H9 (cell line): ENCODE results near the gene NEMP1. TPM values are rescaled to one million over a fixed set of nuclear protein-coding genes. Genes with fewer than 3 reads are reported as not detected.

Experiments
- DNase-seq: peaks from one replicate; pipeline ENCODE4 v3.0.0-alpha.2; 2017
- H2AFZ ChIP-seq: one replicate; pipeline ENCODE4 v1.6.1; 2013; ENCODE audit warnings: mild to moderate bottlenecking, low read length, control low read depth, moderate library complexity
- H2AK5ac ChIP-seq: 2 replicates; pipeline ENCODE4 v1.6.1; 2013; ENCODE audit warnings: low read length, control low read depth, mixed read lengths; ENCODE audit not compliant: insufficient read length
- H2BK120ac ChIP-seq: one replicate; pipeline ENCODE4 v1.6.1; 2013; ENCODE audit warnings: low read depth, mild to moderate bottlenecking, low read length, control low read depth, inconsistent platforms; ENCODE audit not compliant: poor library complexity, severe bottlenecking
- H2BK12ac ChIP-seq: 2 replicates; pipeline ENCODE4 v1.6.1; 2013; ENCODE audit warnings: low read length, control low read depth, mixed read lengths, low read depth; ENCODE audit not compliant: insufficient read length
- H2BK15ac ChIP-seq: 2 replicates; pipeline ENCODE4 v1.6.1; 2013; ENCODE audit warnings: low read depth, low read length, control low read depth
- H2BK20ac ChIP-seq: one replicate; pipeline ENCODE4 v1.6.1; 2013; ENCODE audit warnings: low read depth, mild to moderate bottlenecking, low read length, control low read depth, inconsistent platforms; ENCODE audit not compliant: poor library complexity, severe bottlenecking
- H2BK5ac ChIP-seq: 2 replicates; pipeline ENCODE4 v1.6.1; 2013; ENCODE audit warnings: low read length, control low read depth, mixed read lengths; ENCODE audit not compliant: insufficient read length
- H3K14ac ChIP-seq: 2 replicates; pipeline ENCODE4 v1.6.1; 2013; ENCODE audit warnings: low read length, control low read depth; ENCODE audit not compliant: insufficient read depth
- H3K18ac ChIP-seq: 2 replicates; pipeline ENCODE4 v1.6.1; 2013; ENCODE audit warnings: low read depth, mild to moderate bottlenecking, mixed read lengths, low read length, control low read depth; ENCODE audit not compliant: insufficient read length
- H3K23ac ChIP-seq: 2 replicates; pipeline ENCODE4 v1.6.1; 2013; ENCODE audit warnings: low read length, control low read depth, mixed read lengths, low read depth; ENCODE audit not compliant: insufficient read length
- H3K23me2 ChIP-seq: 2 replicates; pipeline ENCODE4 v1.6.1; 2013; ENCODE audit warnings: low read depth, mild to moderate bottlenecking, mixed read lengths, low read length, control low read depth; ENCODE audit not compliant: insufficient read length, poor library complexity, severe bottlenecking
- H3K27ac ChIP-seq: 2 replicates; pipeline ENCODE4 v1.5.1; 2013; ENCODE audit warnings: low read length, control low read depth, mixed read lengths, low read depth; ENCODE audit not compliant: insufficient read length
- H3K27me3 ChIP-seq: 2 replicates; pipeline ENCODE4 v1.6.1; 2013; ENCODE audit warnings: low read length, control low read depth, inconsistent platforms; ENCODE audit not compliant: insufficient read depth
- H3K4ac ChIP-seq: 2 replicates; pipeline ENCODE4 v1.6.1; 2013; ENCODE audit warnings: low read depth, mild to moderate bottlenecking, control low read depth, inconsistent platforms, low read length, moderate library complexity
- H3K4me1 ChIP-seq: 2 replicates; pipeline ENCODE4 v1.6.1; 2013; ENCODE audit warnings: low read length, control low read depth, inconsistent platforms; ENCODE audit not compliant: insufficient read depth
- H3K4me2 ChIP-seq: 2 replicates; pipeline ENCODE4 v1.6.1; 2013; ENCODE audit warnings: low read length, control low read depth, mixed read lengths; ENCODE audit not compliant: insufficient read length, insufficient read depth
- H3K56ac ChIP-seq: 2 replicates; pipeline ENCODE4 v1.6.1; 2013; ENCODE audit warnings: low read depth, mild to moderate bottlenecking, mixed read lengths, low read length, control low read depth; ENCODE audit not compliant: insufficient read length
- H3K79me1 ChIP-seq: 2 replicates; pipeline ENCODE4 v1.6.1; 2013; ENCODE audit warnings: low read depth, mild to moderate bottlenecking, moderate library complexity, low read length, control low read depth, inconsistent platforms; ENCODE audit not compliant: insufficient read depth, poor library complexity, severe bottlenecking
- H3K79me2 ChIP-seq: 2 replicates; pipeline ENCODE4 v1.6.1; 2013; ENCODE audit warnings: low read length, control low read depth, inconsistent platforms; ENCODE audit not compliant: insufficient read depth
- H3K9ac ChIP-seq: 2 replicates; pipeline ENCODE4 v1.6.1; 2013; ENCODE audit warnings: low read length, control low read depth, mixed read lengths; ENCODE audit not compliant: insufficient read length; ENCODE audit errors: extremely low read depth
- H3K9me3 ChIP-seq: one replicate; pipeline ENCODE4 v1.6.1; 2013; ENCODE audit warnings: low read depth, low read length, inconsistent platforms; ENCODE audit not compliant: control insufficient read depth
- H3T11ph ChIP-seq: one replicate; pipeline ENCODE4 v1.6.1; 2013; ENCODE audit warnings: mild to moderate bottlenecking, low read length, control low read depth, inconsistent platforms
- H4K20me1 ChIP-seq: one replicate; pipeline ENCODE4 v1.6.1; 2013; ENCODE audit not compliant: control insufficient read depth, insufficient read length, insufficient read depth
- H4K5ac ChIP-seq: 2 replicates; pipeline ENCODE4 v1.6.1; 2013; ENCODE audit warnings: low read depth, mild to moderate bottlenecking, mixed read lengths, low read length, control low read depth; ENCODE audit not compliant: insufficient read length
- H4K8ac ChIP-seq: replicated peaks from 2 replicates; pipeline ENCODE4 v1.6.1; 2013; ENCODE audit warnings: low read length, control low read depth, mixed read lengths, low read depth; ENCODE audit not compliant: insufficient read length
- H4K91ac ChIP-seq: 2 replicates; pipeline ENCODE4 v1.6.1; 2013; ENCODE audit warnings: low read depth, mild to moderate bottlenecking, moderate library complexity, mixed read lengths, low read length, control low read depth; ENCODE audit not compliant: insufficient read length
- H3K27ac Mint-ChIP-seq, 3 experiments: 2 replicates in 2 of 3; 3 replicates in 1 of 3; pipeline ENCODE4 v1.8.0; 2020 to 2021; ENCODE audit warnings: mixed read lengths in 3 of 3, mild to moderate bottlenecking in 1 of 3, moderate library complexity in 1 of 3
- H3K27me3 Mint-ChIP-seq: 2 replicates; pipeline ENCODE4 v1.8.0; 2021; ENCODE audit warnings: low read depth, mild to moderate bottlenecking, moderate library complexity, mixed read lengths
- H3K36me3 Mint-ChIP-seq, 3 experiments: 2 replicates in 2 of 3; 3 replicates in 1 of 3; pipeline ENCODE4 v1.8.0; 2020 to 2021; ENCODE audit warnings: low read depth in 3 of 3, mixed read lengths in 3 of 3; ENCODE audit not compliant: insufficient read depth in 1 of 3
- H3K4me1 Mint-ChIP-seq, 2 experiments: 2 replicates each; pipeline ENCODE4 v1.8.0; 2020; ENCODE audit warnings: mixed read lengths in 2 of 2
- H3K4me3 Mint-ChIP-seq, 2 experiments: 2 replicates in 1 of 2; 3 replicates in 1 of 2; pipeline ENCODE4 v1.8.0; 2020 to 2021; ENCODE audit warnings: mild to moderate bottlenecking in 2 of 2, mixed read lengths in 2 of 2, moderate library complexity in 1 of 2
- H3K9me3 Mint-ChIP-seq, 2 experiments: 2 replicates in 1 of 2; 3 replicates in 1 of 2; pipeline ENCODE4 v1.8.0; 2020; ENCODE audit warnings: mild to moderate bottlenecking in 2 of 2, mixed read lengths in 2 of 2, moderate library complexity in 1 of 2
- WGBS: extraction: QIAGEN DNeasy Blood & Tissue Kit; methylation state at CpG from one replicate; pipeline ENCODE4 v1.1.7; 2013; ENCODE audit warnings: missing lambda C conversion rate, low lambda C conversion rate, mixed read lengths; ENCODE audit not compliant: insufficient read length; ENCODE audit errors: extremely low coverage; 5-methylcytosine and 5-hydroxymethylcytosine counted together
- total RNA-seq: library from RNA; stranded (reverse); gene quantifications from 2 replicates; pipeline ENCODE4 v1.2.1, GENCODE V29; 2021
- TF ChIP-seq, protein P1 (sequence below): fragments of 200-600 bp; sonication (generic); conservative IDR thresholded peaks from 3 replicates; pipeline ENCODE4 v1.8.0; 2021; ENCODE audit warnings: antibody characterized with exemption, mild to moderate bottlenecking

Gene NEMP1
- total RNA-seq, 1 experiment from 2014 or later, result 50.1 TPM

DNA sequence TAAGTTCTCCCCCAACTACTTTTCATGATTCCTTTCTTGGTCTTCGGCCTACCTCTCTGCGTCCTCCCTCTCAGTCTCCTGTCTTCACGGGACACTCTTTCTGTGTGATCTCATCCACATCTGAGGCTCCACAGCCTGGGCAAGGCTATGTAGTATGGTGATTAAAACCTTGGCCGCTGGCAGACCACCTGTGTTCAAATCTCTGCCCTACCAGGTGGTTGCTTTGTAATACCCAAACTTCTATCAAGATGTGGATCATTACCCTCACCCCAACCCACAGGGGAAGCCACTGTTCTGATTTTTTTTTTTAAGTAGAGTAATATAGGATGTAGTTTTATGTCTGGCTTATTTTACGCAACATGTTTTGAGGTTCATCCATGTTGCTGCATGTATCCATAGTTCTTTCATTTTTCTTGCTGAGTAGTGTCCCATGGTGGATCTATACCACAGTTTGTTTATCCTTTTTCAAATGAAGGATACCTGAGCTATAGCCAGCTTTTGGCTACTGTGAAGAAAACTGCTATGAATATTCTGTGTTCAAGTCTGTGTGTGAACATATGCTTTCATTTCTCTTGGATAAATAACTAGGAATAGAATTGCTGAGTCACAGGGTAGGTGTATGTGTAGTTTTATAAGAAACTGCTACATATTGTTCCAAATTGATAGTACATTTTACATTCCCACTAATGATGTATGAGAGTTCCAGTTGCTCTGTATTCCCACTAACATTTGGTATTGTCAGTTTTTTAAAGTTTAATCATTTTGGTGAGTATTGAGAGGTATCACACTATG lies 40.9 kb upstream of the NEMP1 start:
- Histone ChIP-seq H4K91ac (no peak overlapping the region), H2BK20ac (no peak overlapping the region), H3K23ac (no peak overlapping the region), H3K14ac (no peak overlapping the region), H4K5ac (no peak overlapping the region), H2BK15ac (no peak overlapping the region), H3K27ac (no peak overlapping the region), H2BK12ac (no peak overlapping the region), H3K27me3 (no peaks in the 10 kb centered on the region), H3K9ac (no peak overlapping the region), H4K20me1 (no peaks in the 10 kb centered on the region), H3K23me2 (no peaks in the 10 kb centered on the region), H3K79me1 (no peaks in the 10 kb centered on the region), H3T11ph (no peak overlapping the region), H3K4me2 (no peak overlapping the region), H3K56ac (no peak overlapping the region), H3K4ac (no peak overlapping the region), H3K18ac (no peak overlapping the region), H2BK120ac (no peak overlapping the region), H2AK5ac (no peak overlapping the region), H3K79me2 (no peaks in the 10 kb centered on the region), H2BK5ac (no peak overlapping the region), H4K8ac (no peak overlapping the region), H3K4me1 (no peaks in the 10 kb centered on the region), H3K9me3 (no peaks in the 10 kb centered on the region), H2AFZ (no peak overlapping the region)
- Mint-ChIP-seq H3K36me3 (peaks cover 4 to 10% (median 6%) of the 10 kb centered on the region in 3 experiments; a peak in 6 of 7 replicates), H3K27me3 (peaks cover 6% of the 10 kb centered on the region), H3K27ac (no peak overlapping the region; a peak in 1 of 7 replicates), H3K9me3 (peaks cover 3 to 7% of the 10 kb centered on the region in 2 experiments; a peak in 3 of 5 replicates), H3K4me1 (peaks cover 2 to 3% of the 10 kb centered on the region in 2 experiments; a peak in 3 of 4 replicates), H3K4me3 (no peak overlapping the region)
- WGBS, result no CpG with 5 or more reads among the region's 5 CpGs
- DNase-seq, result no peak
- TF ChIP-seq, protein P1, sequence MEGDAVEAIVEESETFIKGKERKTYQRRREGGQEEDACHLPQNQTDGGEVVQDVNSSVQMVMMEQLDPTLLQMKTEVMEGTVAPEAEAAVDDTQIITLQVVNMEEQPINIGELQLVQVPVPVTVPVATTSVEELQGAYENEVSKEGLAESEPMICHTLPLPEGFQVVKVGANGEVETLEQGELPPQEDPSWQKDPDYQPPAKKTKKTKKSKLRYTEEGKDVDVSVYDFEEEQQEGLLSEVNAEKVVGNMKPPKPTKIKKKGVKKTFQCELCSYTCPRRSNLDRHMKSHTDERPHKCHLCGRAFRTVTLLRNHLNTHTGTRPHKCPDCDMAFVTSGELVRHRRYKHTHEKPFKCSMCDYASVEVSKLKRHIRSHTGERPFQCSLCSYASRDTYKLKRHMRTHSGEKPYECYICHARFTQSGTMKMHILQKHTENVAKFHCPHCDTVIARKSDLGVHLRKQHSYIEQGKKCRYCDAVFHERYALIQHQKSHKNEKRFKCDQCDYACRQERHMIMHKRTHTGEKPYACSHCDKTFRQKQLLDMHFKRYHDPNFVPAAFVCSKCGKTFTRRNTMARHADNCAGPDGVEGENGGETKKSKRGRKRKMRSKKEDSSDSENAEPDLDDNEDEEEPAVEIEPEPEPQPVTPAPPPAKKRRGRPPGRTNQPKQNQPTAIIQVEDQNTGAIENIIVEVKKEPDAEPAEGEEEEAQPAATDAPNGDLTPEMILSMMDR, result no peak
